Aorta (tissue), 5 donors: ENCODE measurements around the gene SRGAP1. TPM values are rescaled to one million over a fixed set of nuclear protein-coding genes. Genes with fewer than 3 reads are reported as not detected.
"Not testable (repeated sequence)": the region's sequence is repeated elsewhere in the genome, so short reads cannot be mapped to it uniquely, and the experiment has no call there.

ENCODE experiments used
- ATAC-seq: fragments of 200-7000 bp; cut with Tn5 transposase; one replicate; pipeline ENCODE4 v1.9.1; 2022; ENCODE audit warnings: moderate library complexity; ENCODE audit not compliant: low FRiP score
- DNase-seq, 2 donors: peaks; one replicate each; pipeline ENCODE4 v3.0.0-alpha.2; 2020
- H3K27ac ChIP-seq, 2 donors: one replicate each; pipeline ENCODE4 v1.5.1; 2013; ENCODE audit warnings: low read length in 2 of 2, mild to moderate bottlenecking in 2 of 2, moderate library complexity in 2 of 2, control low read depth in 1 of 2, inconsistent platforms in 1 of 2, low read depth in 1 of 2
- H3K27me3 ChIP-seq, 2 donors: one replicate each; pipeline ENCODE4 v1.6.1; 2013; ENCODE audit warnings: control low read depth in 1 of 2, low read length in 1 of 2, mild to moderate bottlenecking in 1 of 2, moderate library complexity in 1 of 2; ENCODE audit not compliant: insufficient read depth in 2 of 2, control insufficient read depth in 1 of 2
- H3K36me3 ChIP-seq, 2 donors: one replicate each; pipeline ENCODE4 v1.6.1; 2013; ENCODE audit warnings: control low read depth in 1 of 2, low read length in 1 of 2, mild to moderate bottlenecking in 1 of 2; ENCODE audit not compliant: insufficient read depth in 2 of 2, control insufficient read depth in 1 of 2
- H3K4me1 ChIP-seq, 2 donors: one replicate each; pipeline ENCODE4 v1.6.1; 2013; ENCODE audit warnings: low read length in 2 of 2, control low read depth in 1 of 2, mild to moderate bottlenecking in 1 of 2, moderate library complexity in 1 of 2; ENCODE audit not compliant: insufficient read depth in 2 of 2, control insufficient read depth in 1 of 2
- H3K4me3 ChIP-seq, 2 donors: one replicate each; pipeline ENCODE4 v1.5.1; 2013; ENCODE audit warnings: low read length in 2 of 2, control low read depth in 1 of 2, mild to moderate bottlenecking in 1 of 2
- H3K9me3 ChIP-seq: one replicate; pipeline ENCODE4 v1.6.1; 2013; ENCODE audit warnings: mild to moderate bottlenecking, low read length; ENCODE audit not compliant: control insufficient read depth
- WGBS, 2 donors: extraction: QIAGEN DNeasy Blood & Tissue Kit; methylation state at CpG; one replicate each; pipeline ENCODE4 v1.1.7; 2013; 5-methylcytosine and 5-hydroxymethylcytosine counted together
- intact Hi-C, 2 donors: fragments of 100-400 bp; cut with DNase I; formaldehyde crosslinking; loops; one replicate each; pipeline versions ENCODE4 v1.14.2 to v1.15.0; 2022
- polyA plus RNA-seq, 2 donors: library from polyadenylated mRNA; stranded (reverse); fragments of 200-250 nt; gene quantifications; one replicate each; pipeline ENCODE4 v1.2.3, GENCODE V29; 2013
- total RNA-seq, 2 donors: library from RNA; stranded (reverse); fragmentation: NEBNext Ultra II Directional; extraction: Animal tissue kit (Norgen Biotek cat#: 25700); gene quantifications; one replicate each; pipeline ENCODE4 v1.2.1, GENCODE V29; 2021
- donor health status: healthy with polysubstance abuse.
- donor health status: Bipolar disorder and iron deficiency.
- donor health status: DM: no; HTN: no; CAD: no.
- donor health status: DM: no; HTN: no; CAD: no.
- donor health status: DM: yes; HTN: yes; CAD: no.

SRGAP1 gene
- total and polyA plus RNA-seq, 4 donors = 0.88 to 15.5 (median 6.0) TPM

DNA sequence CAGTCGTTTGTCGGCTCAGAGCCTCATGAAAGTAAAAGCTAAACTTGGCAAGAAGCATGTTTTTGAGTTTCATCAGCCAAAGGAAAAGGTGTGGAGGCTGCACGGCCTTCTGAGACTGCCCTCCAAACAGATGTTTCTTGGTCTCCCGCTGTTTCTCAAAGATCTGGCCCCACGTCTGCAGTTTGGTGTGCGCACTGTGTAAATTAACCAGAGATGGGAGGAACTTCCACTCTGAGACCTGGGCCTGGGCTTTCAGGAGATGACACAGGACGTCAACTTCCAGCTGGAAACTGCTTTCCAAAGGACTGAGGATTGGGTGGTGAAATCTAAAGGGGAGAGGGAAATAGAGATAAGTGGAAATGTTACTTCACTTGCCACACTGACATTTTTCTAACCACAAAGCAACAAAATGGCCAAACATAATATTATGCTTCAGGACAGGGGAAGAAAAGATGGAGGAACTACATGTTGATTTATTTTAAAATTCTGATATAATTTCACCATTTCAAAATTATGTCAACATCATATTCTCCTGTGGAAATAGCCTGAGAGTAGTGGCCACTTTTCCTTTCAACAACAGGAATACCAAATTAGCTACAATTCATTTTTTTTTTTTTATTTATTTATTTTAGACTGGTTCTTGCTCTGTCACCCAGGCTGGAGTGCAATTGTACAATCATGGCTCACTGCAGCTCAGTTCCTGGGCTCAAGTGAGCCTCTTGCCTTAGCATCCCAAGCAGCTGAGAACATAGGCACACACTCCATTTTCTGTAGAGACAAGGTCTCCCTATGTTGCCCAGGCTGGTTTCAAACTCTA, 350.0 kb downstream of the SRGAP1 start:
- no peak for ATAC-seq
- WGBS, 2 donors = 40 to 58% methylated on average over 7 of the region's 7 CpGs
- no peaks in the 10 kb centered on the region for H3K27me3 ChIP-seq
- intact Hi-C loops = no loop called here
- no peaks in the 10 kb centered on the region for H3K9me3 ChIP-seq
- H3K4me1 ChIP-seq = no peaks in the 10 kb centered on the region
- no peak for DNase-seq
- H3K27ac ChIP-seq = no peak overlapping the region
- H3K36me3 ChIP-seq = no peaks in the 10 kb centered on the region
- H3K4me3 ChIP-seq = no peak overlapping the region

DNA sequence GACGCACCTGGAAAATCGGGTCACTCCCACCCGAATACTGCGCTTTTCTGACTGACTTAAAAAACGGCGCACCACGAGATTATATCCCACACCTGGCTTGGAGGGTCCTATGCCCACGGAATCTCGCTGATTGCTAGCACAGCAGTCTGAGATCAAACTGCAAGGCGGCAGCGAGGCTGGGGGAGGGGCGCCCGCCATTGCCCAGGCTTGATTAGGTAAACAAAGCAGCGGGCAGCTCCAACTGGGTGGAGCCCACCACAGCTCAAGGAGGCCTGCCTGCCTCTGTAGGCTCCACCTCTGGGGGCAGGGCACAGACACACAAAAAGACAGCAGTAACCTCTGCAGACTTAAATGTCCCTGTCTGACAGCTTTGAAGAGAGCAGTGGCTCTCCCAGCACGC, 351.3 kb downstream of the SRGAP1 start:
- ATAC-seq, H3K4me3 ChIP-seq, intact Hi-C loops, H3K4me1 ChIP-seq, H3K9me3 ChIP-seq, DNase-seq, H3K27ac ChIP-seq, H3K27me3 ChIP-seq, H3K36me3 ChIP-seq: not testable (repeated sequence)
- WGBS, 2 donors = 53 to 76% methylated on average over 5 to 13 of the region's 15 CpGs

DNA sequence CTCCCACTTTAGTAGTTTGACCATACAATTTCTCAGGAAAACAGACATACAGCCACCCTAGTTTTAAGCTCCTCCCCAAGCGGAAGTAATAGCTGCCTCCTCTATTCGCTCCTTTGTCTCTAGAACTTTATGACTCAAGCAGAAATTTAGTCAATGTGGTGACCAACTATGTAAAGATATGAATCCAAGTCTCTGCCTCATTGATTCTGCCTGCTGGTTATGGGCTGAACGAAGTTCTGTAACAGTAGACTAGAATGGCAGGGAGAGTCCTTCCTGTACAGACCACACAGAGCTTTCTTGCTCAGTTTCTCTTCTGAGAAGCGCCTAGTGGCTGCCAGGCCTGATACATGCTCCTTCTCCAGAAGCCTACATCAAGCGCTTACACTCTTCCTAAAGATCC, 358.5 kb downstream of the SRGAP1 start:
- Histone ChIP-seq H3K4me1 (no peaks in the 10 kb centered on the region), H3K36me3 (no peaks in the 10 kb centered on the region), H3K27me3 (no peaks in the 10 kb centered on the region), H3K9me3 (no peaks in the 10 kb centered on the region), H3K4me3 (no peak overlapping the region), H3K27ac (no peak overlapping the region)
- intact Hi-C loops = no loop called here
- WGBS, 2 donors = 93% methylated on average over 5 of the region's 5 CpGs
- DNase-seq (no peak), ATAC-seq (no peak)

DNA sequence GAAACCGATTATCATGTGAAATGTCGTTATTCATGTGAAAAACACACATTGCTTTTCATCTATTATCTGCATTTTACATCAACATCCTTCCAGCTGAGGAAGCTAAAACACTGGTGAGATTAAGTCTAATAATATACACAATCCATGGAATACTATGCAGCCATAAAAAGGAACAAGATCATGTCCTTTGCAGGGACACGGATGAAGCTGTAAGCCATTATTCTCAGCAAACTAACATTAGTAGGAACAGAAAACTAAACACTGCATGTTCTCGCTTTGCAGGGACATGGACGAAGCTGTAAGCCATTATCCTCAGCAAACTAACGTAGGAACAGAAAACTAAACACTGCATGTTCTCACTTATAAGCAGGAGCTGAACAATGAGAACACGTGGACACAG, 359.3 kb downstream of the SRGAP1 start:
- Histone ChIP-seq H3K9me3 (no peaks in the 10 kb centered on the region), H3K4me3 (no peak overlapping the region), H3K27ac (no peak overlapping the region), H3K4me1 (no peaks in the 10 kb centered on the region), H3K27me3 (no peaks in the 10 kb centered on the region), H3K36me3 (no peaks in the 10 kb centered on the region)
- ATAC-seq = no peak
- no peak for DNase-seq
- intact Hi-C loops = no loop called here
- whole genome bisulfite sequencing, 2 donors = 57 to 69% methylated on average over 7 of the region's 7 CpGs

DNA sequence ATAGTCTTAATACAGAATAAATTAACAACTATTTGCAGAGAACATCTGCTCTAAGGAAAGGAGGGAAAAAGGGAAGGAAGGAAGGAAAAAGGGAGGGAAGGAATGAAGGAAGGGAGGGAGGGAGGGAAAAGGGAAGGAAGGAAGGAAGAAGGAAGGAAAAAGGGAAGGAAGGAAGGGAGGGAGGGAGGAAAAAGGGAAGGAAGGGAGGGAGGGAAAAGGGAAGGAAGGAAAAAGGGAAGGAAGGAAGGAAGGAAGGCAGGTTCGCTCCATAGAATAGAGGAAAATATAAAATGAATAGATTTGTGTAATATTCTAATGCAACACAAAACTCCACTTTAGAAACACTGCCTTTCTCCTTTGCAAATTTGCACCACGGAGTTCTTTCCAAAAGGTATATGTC, 361.0 kb downstream of the SRGAP1 start:
- no peaks in the 10 kb centered on the region for H3K36me3 ChIP-seq
- intact Hi-C loops = no loop called here
- no peak overlapping the region for H3K4me3 ChIP-seq
- H3K27ac ChIP-seq = no peak overlapping the region
- no peaks in the 10 kb centered on the region for H3K27me3 ChIP-seq
- H3K9me3 ChIP-seq = no peaks in the 10 kb centered on the region
- WGBS, 2 donors = 96 to 97% methylated on average over 2 of the region's 2 CpGs
- H3K4me1 ChIP-seq = no peaks in the 10 kb centered on the region
- DNase-seq = no peak
- no peak for ATAC-seq

DNA sequence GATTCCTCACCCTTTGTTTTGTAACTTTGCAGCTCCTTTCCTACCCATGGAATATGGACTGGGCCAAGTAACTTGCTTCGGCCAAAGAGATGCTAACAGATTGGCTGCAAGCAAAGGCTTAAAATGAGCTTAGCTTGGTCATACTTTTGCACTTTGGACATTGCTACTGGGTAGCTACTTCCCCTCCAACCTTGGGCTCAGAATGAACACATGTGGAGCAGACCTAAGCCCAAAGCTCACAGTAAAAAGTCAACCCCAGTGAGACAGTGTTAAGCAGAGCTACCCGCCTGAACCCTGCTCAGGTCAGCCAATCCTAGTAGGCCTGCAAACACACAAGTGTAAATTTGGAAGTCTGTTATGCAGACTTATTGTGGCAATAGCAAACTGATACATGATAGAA, 363.0 kb downstream of the SRGAP1 start:
- intact Hi-C loops = no loop called here

More for the DNA sequence above, 363.0 kb downstream of the SRGAP1 start:
- no peak overlapping the region for H3K4me3 ChIP-seq
- DNase-seq = no peak
- H3K27ac ChIP-seq = no peak overlapping the region
- 91 to 95% methylated on average over 2 of the region's 2 CpGs for WGBS, 2 donors
- no peak for ATAC-seq
- H3K27me3 ChIP-seq = no peaks in the 10 kb centered on the region
- no peaks in the 10 kb centered on the region for H3K9me3 ChIP-seq
- H3K36me3 ChIP-seq = no peaks in the 10 kb centered on the region
- no peaks in the 10 kb centered on the region for H3K4me1 ChIP-seq

Other genes with a start within 250 kb of the SRGAP1 start
- 10 to 100 TPM; 11.9 to 40.8 TPM for gene DPY19L2, start 176.2 kb upstream of the SRGAP1 start, total RNA-seq
- gene DPY19L2, start 176.2 kb upstream of the SRGAP1 start, polyA plus RNA-seq = 1 to 10 TPM; 1.5 to 9.4 TPM
- gene RXYLT1, start 64.8 kb upstream of the SRGAP1 start, total RNA-seq = 10 to 100 TPM; 13.2 to 16.5 TPM
- gene RXYLT1, start 64.8 kb upstream of the SRGAP1 start, polyA plus RNA-seq = 10 to 100 TPM in 1 of 2 donors, 1 to 10 TPM in 1; 6.9 to 12.5 TPM